ENCODE data around the gene FRMD4A. TPM values are rescaled to one million over a fixed set of nuclear protein-coding genes. Genes with fewer than 3 reads are reported as not detected.

Gene FRMD4A
- total RNA-seq, 1 donor from 2014 or later = 28.2 TPM

- TF ChIP-seq, protein P1, sequence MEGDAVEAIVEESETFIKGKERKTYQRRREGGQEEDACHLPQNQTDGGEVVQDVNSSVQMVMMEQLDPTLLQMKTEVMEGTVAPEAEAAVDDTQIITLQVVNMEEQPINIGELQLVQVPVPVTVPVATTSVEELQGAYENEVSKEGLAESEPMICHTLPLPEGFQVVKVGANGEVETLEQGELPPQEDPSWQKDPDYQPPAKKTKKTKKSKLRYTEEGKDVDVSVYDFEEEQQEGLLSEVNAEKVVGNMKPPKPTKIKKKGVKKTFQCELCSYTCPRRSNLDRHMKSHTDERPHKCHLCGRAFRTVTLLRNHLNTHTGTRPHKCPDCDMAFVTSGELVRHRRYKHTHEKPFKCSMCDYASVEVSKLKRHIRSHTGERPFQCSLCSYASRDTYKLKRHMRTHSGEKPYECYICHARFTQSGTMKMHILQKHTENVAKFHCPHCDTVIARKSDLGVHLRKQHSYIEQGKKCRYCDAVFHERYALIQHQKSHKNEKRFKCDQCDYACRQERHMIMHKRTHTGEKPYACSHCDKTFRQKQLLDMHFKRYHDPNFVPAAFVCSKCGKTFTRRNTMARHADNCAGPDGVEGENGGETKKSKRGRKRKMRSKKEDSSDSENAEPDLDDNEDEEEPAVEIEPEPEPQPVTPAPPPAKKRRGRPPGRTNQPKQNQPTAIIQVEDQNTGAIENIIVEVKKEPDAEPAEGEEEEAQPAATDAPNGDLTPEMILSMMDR (IDR thresholded peaks at IDR 0.05; ENCODE audit: insufficient read depth, low read length, poor library complexity, severe bottlenecking) = no peak
- Histone ChIP-seq H3K27me3 (ENCODE audit: control insufficient read depth, insufficient read depth, low read length) (no peaks in the 10 kb centered on the region), H3K36me3 (ENCODE audit: control insufficient read depth, insufficient read depth, low read length) (no peaks in the 10 kb centered on the region), H3K4me3 (ENCODE audit: low read depth, low read length) (peak overlapping the region; percentile 26)
- no peak for DNase-seq (ENCODE audit: low read depth)
Observed at GRCh38 chr10:13892001-13892491, 438.7 kb downstream of the FRMD4A start.

DNA sequence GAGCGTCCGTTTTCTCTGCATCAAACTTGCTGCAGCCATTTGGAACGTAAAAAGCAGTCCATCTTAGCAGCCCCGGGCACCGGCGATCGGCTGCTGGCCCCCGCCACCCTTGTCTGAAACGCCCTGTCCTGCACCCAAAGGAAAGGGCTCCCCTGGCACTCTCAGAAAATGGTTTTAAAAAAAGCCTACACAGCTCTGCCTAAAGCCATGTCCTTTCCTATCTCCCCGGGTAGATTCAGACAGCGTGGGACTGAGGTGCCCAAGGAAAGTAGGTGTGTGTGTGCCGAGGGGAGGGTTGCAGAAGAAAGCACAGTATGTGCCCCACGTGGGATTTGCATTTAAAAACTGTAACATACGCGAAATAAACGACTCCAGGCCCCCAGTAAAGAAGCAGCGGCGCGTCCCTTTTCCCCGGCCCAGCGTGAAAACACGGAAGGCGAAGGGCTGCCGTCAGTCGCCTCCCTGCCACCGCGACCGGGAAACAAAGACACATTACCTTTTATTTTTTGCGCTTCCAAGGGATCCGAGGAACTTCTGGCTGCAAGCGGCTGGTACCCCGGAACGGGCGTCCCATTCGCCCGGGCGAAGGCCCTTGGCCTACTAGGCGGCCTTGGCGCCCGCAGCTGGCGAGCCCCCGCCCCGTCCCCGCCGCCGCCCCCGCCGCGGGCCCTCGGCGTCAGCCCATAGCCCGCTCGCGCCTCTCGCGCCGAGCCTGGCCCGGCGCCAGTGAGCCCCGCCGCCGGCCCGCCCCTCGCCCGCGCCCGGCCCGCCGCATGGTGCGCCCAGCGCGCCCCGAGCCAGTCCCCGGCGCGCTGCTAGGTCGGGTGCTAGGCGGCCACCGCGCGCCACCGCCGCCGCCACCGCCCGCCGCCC is 439.4 kb downstream of the FRMD4A start:
- TF ChIP-seq, protein P1 (IDR thresholded peaks at IDR 0.05; ENCODE audit: insufficient read depth, low read length, poor library complexity, severe bottlenecking) = no peak
- Histone ChIP-seq H3K36me3 (ENCODE audit: control insufficient read depth, insufficient read depth, low read length) (no peaks in the 10 kb centered on the region), H3K4me3 (ENCODE audit: low read depth, low read length) (peak overlapping the region; percentile 61), H3K27me3 (ENCODE audit: control insufficient read depth, insufficient read depth, low read length) (no peaks in the 10 kb centered on the region)
- no peak for DNase-seq (ENCODE audit: low read depth)

DNA sequence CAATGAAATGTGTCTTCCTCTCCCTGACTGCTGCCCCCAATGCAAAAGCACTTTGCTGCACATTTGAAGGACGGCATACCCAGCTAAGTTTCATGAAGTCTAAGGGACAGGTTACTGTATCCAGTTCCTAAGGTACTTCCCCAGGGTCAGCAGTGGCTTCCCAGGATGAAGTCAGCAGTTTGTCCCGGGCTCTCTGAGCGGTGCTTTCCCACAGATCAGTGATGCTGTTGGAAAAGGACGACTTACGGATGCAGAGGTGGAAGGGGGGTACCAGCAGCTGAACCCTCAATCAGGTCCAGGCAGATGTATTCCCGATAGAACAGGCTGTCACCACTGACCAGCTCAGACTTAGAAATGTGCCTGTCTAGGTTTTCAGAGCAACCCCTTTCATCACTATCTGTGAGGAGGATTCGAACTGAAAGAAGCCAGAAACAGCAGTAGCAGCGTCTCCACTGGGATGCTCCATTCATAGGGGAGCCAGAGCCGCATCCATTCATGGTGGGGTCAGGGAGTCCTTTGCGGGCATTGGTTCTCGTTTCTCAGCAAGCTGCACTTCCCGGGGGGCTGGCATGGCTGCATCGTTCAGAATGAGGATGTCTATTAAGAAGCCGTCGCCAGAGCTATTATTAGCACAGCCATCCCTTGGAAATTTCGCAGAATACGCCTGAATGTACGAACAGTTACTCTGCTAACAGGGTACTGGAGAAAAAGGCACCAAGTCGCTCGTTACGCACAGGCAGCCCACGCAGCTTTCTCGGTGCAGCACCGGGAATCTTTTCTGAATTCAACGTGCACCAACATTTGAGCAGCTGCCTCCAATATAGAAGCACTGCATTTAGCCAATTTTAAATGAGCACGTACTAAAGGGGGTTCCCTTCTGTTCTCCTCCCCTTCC is 440.2 kb downstream of the FRMD4A start:
- H3K4me3 ChIP-seq (ENCODE audit: low read depth, low read length) = peak overlapping the region; percentile 61
- no peak for DNase-seq (ENCODE audit: low read depth)
- no peaks in the 10 kb centered on the region for H3K27me3 ChIP-seq (ENCODE audit: control insufficient read depth, insufficient read depth, low read length)
- H3K36me3 ChIP-seq (ENCODE audit: control insufficient read depth, insufficient read depth, low read length) = no peaks in the 10 kb centered on the region
- TF ChIP-seq, protein P1 (IDR thresholded peaks at IDR 0.05; ENCODE audit: insufficient read depth, low read length, poor library complexity, severe bottlenecking) = no peak

DNA sequence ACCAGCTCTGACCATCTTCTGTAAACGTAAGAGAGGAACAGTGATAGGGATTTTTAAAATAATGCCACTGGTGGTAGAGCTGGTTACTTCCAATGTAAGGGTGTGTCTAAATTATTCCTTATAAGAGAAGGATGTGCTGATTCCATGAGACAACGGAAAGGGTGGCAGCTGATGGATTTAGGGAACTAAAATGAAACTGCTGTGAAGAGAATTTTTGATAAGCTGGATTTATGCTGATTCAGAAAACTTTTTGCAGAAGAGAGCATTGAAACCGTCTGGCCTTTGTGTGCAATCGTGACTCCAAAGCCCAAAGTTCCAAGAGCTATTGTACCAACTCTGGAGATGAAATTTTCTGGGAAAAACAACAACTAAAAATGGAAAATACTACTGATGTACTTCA is 443.0 kb downstream of the FRMD4A start:
- Histone ChIP-seq H3K36me3 (ENCODE audit: control insufficient read depth, insufficient read depth, low read length) (no peaks in the 10 kb centered on the region), H3K27me3 (ENCODE audit: control insufficient read depth, insufficient read depth, low read length) (no peaks in the 10 kb centered on the region)
- TF ChIP-seq, protein P1 (IDR thresholded peaks at IDR 0.05; ENCODE audit: insufficient read depth, low read length, poor library complexity, severe bottlenecking) = no peak

DNA sequence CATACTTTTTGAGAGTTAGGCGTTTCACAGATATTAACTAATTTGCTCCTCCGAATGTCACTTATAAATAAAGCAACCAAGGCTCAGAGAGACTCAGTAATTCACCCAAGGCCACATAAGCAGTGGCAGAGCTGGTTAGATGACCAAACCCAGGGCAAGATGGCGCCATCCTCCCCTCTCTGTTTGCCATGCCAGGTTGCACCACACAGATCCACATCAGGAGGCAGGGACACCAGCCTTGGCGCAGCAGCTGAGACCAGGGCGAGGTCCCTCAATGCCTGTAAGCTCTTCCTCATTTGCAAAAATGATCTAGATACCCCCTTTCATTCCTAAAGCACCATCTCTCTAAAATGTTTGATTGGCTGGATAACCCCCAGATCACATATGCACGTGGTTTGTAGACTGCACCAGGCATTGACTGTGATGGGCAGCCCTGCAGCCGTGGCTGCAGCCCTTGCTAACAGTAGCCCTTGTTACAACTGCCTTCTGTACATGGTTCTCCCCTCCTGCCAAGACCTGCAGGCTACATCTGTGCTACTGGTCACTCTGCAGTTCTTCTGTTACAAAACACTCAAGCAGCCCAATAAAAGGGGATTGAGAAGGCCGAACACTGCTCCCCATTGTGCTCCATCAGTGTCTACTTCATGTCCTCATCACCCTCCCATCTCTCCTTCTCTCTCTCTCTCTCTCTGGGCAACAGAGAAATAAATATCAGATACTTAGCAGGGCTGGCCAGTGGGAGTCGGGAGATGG is 445.3 kb downstream of the FRMD4A start:
- no peak for DNase-seq (ENCODE audit: low read depth)
- no peak overlapping the region for H3K4me3 ChIP-seq (ENCODE audit: low read depth, low read length)
- TF ChIP-seq, protein P1 (IDR thresholded peaks at IDR 0.05; ENCODE audit: insufficient read depth, low read length, poor library complexity, severe bottlenecking) = no peak
- H3K27me3 ChIP-seq (ENCODE audit: control insufficient read depth, insufficient read depth, low read length) = no peaks in the 10 kb centered on the region
- no peaks in the 10 kb centered on the region for H3K36me3 ChIP-seq (ENCODE audit: control insufficient read depth, insufficient read depth, low read length)

More for the DNA sequence above, 443.0 kb downstream of the FRMD4A start:
- H3K4me3 ChIP-seq (ENCODE audit: low read depth, low read length) = no peak overlapping the region
- no peak for DNase-seq (ENCODE audit: low read depth)
